Body of pancreas (tissue), 4 donors: ENCODE data around the gene ZBTB47.

Experiments
- POLR2A ChIP-seq, 3 donors: fragments of 450-650 bp; IDR thresholded peaks; one replicate each; pipeline ENCODE4 v1.6.1; 2016; ENCODE audit warnings: antibody characterized with exemption in 3 of 3, mild to moderate bottlenecking in 2 of 3
- TF ChIP-seq, protein P1 (sequence below), 7 experiments: fragments of 450-650 bp in 4 of 7; fragments of 200-600 bp in 3 of 7; sonication (generic) in 3 of 7; IDR thresholded peaks; one replicate each; pipeline ENCODE4 v1.5.1; 2016 to 2019; ENCODE audit warnings: antibody characterized with exemption in 7 of 7

DNA sequence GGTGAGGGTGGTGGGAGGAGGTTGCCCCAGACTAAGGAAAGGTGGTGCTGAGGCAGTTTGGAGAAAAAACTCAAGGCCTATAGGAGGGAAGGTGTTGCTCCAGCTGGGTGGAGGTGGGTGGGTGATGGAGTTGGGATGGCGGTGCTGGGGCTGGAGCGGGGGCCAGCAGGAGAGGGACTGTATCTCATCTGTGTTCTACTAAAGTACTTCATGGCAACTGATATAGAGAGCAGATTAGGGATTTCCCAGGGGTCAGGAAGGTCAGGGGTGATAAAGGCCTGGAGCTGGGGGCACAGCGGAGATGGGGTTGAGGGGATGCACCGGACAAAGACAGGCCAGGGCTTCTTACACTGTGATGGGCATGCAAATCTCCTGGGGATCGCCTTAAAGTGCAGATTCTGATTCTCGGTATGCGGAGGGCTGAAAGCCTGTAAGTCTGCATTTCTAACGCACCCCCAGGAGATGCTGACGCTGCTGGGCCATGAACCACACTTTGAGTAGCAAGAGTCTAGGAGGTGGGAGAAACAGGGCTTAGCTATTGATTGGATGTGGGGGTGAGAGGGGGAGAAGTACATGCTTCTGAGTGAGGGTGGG, 36.0 kb downstream of the ZBTB47 start:
- TF ChIP-seq, protein P1, sequence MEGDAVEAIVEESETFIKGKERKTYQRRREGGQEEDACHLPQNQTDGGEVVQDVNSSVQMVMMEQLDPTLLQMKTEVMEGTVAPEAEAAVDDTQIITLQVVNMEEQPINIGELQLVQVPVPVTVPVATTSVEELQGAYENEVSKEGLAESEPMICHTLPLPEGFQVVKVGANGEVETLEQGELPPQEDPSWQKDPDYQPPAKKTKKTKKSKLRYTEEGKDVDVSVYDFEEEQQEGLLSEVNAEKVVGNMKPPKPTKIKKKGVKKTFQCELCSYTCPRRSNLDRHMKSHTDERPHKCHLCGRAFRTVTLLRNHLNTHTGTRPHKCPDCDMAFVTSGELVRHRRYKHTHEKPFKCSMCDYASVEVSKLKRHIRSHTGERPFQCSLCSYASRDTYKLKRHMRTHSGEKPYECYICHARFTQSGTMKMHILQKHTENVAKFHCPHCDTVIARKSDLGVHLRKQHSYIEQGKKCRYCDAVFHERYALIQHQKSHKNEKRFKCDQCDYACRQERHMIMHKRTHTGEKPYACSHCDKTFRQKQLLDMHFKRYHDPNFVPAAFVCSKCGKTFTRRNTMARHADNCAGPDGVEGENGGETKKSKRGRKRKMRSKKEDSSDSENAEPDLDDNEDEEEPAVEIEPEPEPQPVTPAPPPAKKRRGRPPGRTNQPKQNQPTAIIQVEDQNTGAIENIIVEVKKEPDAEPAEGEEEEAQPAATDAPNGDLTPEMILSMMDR (IDR thresholded peaks at IDR 0.05) = no peak
- no peak for TF ChIP-seq POLR2A (IDR thresholded peaks at IDR 0.05)
